NOMO-1 treated with DMSO at 0.1 percent for 48 hours (cell line): ENCODE data around the gene FAM228A.
"Not testable (repeated sequence)": the region's sequence is repeated elsewhere in the genome, so short reads cannot be mapped to it uniquely, and the experiment has no call there.

Source experiments
- DNase-seq: peaks from one replicate; lab custom pipeline; 2025; ENCODE audit not compliant: unreplicated experiment; lab: John Stamatoyannopoulos, UW

The FAM228A gene

DNA sequence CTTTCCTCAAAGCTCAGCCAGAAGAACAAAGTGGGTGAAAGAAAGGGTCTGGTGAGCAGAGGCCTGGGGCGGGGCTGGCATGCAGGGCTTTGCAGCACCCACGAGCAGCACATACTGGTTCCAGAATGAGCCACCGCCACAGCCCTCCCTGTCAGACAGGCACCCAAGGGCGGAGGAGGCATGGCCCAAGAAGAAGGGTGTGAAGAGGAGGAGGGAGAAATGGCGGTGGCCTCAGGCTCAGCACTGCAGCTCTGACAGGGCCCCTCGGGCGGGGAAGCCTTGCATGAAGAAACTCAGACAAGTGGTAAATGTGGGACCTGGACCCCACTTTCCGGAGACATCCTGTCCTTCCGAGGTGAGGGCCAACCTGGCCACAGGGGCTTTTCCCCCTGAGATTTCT, 15.7 kb downstream of the FAM228A start:
- no peak for DNase-seq

DNA sequence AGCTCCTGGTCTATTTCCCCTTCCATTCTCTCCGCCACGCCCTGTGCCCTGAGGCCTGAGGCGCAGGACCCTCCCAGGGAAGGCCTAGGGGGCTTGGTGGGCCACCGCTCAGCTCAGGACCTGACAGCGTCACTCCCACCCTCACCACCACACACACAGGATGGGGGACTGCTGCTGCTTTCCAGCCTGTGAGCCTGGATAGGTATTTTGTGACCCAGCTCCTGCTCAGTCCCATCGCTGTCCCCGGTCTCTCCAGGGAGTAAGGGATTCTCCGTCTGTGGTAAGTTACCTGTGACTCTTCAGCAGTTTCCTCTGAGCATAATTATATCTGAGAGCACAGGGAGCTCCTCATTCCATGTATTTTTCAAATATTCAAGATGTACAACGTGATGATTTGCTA, 16.3 kb downstream of the FAM228A start:
- no peak for DNase-seq

DNA sequence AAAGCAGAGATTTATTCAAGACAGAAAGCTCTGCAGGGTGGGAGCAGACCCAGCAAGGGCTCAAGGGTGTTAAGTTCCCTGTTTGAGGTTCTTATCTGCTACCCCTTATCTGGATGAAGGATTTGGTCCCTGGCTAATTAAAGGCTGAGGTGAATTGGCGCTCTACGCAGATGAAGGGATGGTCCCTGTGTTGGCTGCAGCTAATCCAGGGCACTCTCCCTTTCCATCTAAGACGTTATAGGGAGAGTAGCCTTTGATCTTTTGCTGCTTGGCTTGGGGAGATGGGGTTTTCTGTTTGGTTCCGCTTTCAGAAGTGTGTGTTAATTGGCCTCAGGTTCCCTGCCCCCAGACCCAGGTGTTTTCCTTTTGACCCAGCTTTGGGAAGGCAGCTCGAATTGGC, 17.0 kb downstream of the FAM228A start:
- DNase-seq = no peak

DNA sequence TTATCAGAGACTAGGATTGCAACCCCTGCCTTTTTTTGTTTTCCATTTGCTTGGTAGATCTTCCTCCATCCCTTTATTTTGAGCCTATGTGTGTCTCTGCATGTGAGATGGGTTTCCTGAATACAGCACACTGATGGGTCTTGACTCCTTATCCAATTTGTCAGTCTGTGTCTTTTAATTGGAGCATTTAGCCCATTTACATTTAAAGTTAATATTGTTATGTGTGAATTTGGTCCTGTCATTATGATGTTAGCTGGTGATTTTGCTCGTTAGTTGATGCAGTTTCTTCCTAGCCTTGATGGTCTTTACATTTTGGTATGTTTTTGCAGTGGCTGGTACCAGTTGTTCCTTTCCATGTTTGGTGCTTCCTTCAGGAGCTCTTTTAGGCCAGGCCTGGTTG, 22.4 kb downstream of the FAM228A start:
- DNase-seq = not testable (repeated sequence)

DNA sequence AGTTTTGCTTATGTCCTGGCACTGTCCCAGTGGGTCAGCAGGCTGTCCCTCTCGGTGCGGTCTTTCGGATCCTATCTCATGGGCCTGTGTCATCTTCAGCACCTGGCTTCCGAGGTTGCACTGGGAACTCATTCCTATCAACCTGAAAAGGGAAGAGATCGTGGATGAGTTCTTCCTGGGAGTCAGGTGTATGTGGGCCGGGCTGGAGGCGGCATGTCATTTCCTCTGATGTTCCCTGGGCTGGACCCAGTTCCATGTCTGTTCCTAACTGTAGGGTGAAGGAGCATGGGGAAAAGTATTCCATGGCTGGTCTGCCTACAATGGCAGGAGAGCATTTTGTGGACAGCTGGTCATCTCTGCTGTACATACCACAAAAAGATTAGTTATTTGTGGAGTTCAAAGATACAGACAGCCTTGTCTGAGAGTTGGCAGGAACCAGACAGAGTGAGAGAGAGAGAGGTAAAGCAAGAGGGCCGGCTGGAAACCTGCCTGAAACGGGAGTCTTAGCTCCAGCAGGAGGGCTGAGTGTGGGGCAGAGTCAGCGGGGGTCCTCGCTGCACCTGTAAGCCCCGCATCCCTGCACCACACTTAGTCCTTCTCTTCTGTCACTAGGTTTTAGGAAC, 25.2 kb downstream of the FAM228A start:
- DNase-seq = no peak

DNA sequence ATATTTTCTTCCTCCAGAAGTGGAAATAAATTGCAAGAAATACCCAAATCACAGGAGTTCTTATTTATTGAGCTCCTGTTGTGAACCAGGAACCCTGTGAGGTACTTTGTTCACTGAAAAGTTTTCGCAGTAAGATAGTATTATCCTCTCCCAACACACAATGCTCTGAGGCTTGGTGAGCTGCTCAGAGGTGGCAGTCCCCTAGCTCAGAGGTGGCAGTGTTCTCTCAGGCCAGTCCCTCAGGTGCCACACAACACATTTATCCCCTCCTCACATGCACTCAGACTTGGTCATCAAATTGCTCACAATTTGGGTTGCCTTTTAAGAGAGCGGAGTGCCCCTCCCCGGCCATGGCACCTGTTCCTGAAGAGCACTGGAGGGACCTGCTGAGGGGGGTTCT, 25.9 kb downstream of the FAM228A start:
- DNase-seq = no peak

DNA sequence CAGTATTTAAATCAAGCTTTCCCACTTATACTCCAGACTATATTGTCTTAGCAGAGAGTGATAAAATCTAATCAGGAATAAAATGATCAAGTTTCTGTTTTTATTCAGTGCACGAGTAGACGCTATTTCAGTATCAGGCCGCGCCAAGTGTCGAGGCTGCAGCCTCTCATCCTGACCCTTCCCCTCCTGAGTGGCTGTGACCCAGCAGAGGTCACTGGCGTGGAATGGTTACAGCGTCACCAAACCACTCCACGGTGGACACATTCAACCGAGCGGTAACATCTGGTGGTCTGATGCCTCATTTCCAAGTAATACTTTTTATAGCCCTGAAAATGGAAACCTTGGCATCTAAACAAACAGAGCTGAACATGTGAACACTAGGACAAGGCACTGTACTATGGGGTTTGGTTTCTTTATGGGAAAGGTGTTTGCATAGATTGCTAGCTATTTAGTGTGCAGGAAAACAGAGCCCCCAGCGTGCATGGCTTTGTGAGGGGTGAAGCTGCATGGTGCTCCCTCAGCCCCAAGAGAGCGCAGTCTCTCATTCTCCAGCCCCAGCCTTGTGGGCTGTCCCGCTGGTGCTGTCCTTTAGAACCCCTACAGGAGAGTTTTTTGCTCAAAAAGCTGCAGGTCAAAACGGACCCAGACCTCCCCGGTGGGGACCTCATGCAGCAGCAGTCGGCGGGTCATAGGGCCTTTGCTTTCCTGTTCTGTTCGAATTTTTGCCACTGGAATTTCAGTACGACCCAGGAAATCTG, 28.4 kb downstream of the FAM228A start:
- no peak for DNase-seq

DNA sequence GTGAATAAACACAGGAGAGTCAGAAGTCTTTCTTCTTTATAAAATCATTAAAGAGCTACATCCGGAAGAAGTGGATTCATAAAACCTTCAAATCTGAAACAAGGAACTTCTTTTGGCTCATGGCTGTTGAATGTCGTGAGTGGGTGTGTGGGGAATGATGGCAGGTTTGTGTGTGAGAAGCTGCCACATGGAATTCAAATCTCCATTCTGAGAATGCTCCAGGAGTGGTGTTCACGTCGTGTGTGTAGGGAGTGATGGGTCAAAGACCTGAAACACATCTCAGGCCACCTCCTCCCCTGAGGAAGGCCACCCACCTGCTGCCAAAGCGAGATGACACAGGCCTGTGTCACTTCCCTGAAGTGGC, 28.9 kb downstream of the FAM228A start:
- DNase-seq = no peak

DNA sequence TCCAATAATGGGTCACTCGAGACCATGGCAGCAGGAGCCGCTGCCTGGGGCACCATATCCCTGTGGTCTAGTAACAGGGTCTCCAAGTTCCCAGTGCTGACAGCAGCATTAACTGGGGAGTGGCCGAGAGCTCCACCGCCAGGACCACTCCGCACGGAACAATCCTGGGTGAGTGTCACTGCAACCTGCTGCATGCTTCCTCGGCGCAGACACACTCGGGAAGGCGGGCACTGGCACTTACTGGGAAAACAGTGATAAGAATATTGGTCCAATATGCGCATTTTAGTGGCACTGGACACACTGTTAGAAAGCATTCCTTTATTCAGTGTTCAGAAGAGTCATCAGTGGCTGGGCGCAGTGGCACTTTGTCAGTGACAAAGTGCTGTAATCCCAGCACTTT, 29.7 kb downstream of the FAM228A start:
- DNase-seq = no peak

DNA sequence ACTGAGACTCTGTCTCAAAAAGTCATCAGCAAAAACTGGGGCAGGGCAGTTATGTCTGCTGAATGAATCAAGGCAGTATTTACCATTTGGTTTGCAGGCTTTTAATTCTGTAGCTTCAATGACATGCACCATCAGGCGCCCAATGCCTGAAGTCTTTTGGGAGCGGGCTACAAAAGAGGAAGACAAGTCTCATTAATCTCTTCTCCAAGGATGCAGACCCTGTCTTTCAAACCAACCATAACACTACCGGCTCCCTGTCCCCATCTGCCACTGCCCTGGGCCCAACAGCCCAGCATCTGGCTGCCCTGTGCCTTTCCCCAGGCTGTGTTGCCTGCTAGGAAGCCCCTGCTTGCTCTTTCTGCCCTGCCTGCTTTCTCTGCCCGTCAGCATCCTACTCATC, 30.3 kb downstream of the FAM228A start:
- DNase-seq = no peak

DNA sequence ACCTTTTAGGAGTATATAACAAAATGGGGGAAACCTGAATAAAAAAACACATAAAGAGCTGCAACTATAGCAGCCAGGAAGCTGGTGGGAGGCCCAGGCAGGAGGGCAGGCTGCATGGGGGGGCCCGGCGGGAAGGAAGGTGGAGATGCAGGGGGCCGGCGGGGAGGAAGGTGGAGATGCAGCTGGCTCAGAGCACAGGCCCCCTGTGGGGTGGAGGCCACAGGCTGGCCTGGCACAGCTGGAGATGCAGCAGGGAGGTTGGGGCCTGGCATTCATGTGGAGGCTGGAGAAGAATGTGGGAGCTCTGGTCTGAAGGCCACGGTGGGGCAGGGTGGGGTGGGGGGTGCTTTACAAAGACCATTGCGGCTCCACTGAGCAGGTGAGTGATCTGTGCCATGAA, 31.4 kb downstream of the FAM228A start:
- no peak for DNase-seq

DNA sequence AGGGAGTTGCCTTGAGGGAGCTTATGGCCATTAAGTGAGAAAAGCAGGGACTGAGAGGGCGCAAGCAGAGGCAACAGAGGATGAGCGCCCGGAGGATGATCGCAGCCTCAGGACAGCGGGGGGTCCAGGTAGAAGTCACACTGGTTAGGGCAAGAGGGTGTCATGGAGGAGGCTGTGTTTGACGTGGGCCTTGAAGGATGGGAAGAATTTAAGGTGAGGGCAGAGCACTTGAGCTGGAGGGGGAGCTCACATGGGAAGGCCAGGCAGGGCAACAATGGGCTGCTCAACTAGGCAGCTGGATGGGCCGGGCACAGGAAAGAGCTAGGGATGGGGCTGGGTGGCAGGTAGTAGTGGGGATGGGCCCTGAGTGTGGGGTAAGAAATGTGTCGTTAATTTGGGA, 31.9 kb downstream of the FAM228A start:
- no peak for DNase-seq

DNA sequence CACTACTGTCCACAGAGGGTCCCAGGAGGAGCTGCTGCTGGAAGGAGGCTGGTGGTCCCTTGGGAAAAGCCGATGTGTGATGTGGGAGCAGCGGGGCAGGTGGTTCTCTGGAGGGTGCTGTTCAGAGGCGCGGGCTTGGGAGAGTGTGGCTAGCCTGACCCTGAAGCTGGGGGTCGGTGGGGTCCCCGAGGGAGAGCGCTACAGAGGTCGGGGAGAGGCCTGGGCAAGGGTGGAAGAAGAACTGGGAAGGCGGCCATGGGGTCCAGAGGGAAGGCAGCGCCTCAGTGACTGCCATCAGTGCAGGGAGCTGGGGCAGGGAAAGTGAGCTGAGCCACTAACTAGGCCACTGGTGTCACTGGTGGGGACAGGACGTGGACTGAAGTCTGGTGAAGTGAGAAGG, 32.5 kb downstream of the FAM228A start:
- no peak for DNase-seq

DNA sequence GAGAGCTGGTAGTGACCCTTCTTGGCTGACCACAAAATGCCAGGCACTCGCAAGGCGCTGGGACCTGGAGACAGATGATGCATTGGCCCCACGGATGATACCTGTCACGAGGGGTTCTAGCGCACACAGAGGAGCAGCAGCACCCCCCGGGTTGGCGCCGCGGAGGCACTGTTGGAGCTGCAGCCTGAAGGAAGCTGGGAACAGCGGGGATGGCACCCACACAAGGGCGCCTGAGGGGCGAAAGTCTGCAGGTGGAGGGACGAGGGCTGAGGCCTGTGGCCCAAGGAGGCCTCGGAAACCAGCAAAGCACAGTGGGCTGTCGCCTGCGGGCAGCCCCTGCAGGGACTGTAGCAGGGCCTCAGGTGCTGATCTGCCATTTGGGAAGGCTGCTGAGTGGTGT, 33.6 kb downstream of the FAM228A start:
- DNase-seq = no peak

DNA sequence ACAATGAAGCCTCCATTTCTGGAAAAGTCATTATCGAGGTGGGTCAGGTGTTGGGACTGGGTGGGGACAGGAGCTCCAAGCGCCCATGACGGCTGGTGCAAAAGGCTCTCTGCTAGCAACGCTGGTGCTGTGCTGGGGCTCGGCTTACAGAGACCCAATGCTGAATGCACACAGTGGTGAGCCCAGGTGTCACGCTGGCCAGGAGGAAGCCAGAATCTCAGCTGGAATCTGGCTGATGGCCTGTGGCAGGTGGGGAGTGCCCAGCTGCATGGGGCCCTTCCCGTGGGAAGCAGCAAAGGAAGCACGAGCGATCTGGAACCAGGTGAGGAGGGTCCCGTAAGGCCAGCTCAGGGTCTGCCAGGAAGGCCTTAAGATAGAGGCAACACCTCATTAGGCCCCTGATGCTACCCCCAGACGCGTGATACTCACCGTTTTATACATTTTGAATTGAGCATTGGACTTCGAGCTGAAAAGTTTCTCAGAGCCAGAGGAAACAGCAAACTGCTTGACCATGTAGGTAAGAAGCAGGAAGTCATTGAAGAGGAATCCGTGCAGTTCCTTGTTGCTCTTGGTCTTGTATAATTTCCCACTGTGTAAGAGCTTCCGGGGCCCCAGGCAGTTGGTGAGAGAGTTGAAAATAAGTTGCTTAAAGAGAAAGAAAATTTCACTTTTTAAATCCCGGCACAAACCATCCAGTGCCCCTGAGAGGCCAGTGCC, 34.7 kb downstream of the FAM228A start:
- no peak for DNase-seq

DNA sequence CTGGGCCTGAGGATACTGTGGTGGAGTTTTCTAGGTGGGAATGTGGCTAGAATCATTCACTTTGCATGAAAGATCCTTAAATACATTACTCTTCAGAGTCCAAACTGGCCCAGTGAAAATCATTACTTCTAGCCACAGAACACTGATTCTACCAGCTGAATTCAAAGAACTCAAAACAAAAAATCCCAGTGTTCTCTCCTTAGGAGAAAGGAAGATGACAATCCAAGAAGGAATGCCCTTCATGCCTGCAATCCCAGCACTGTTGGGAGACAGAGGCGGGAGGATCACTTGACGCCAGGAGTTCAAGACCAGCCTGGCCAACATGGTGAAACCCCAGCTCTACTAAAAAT, 35.2 kb downstream of the FAM228A start:
- no peak for DNase-seq

DNA sequence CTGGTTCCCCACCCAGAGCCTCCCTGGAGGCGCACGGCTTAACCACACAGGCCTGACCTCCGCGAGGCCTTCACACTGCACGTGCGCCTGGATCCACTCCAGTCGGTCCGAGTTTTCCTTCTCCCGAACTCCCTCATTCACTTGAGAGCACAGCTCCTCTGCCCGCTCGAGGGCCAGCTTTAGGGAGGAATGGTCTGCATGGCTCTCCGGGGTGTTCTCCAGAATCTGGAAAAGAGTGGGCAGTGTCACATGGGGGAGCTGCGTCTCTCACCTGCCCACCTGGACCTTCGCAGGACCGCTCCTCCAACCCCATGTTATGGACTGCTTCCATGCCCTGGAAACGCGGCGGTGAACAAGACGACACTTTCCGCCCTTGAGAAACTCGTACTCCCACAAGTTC, 35.9 kb downstream of the FAM228A start:
- no peak for DNase-seq

DNA sequence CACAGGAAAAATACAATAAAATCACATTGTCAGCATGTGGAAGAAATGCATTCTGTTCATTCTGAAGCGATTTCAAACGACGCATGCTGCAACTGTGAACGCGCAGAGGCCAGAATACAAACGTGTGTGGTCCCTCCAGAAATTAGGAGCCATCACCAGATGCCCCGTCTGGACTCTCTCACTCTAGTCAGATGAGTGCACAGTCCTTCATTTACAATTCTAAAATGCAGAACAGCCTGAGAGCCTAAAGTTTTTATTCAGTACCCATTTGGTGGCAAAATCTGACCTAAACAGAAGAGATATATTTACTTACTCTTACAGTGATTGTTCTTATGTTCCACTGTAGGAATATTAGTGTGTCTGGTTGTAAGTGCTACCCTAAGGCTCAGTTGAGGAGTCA, 36.6 kb downstream of the FAM228A start:
- DNase-seq = no peak

DNA sequence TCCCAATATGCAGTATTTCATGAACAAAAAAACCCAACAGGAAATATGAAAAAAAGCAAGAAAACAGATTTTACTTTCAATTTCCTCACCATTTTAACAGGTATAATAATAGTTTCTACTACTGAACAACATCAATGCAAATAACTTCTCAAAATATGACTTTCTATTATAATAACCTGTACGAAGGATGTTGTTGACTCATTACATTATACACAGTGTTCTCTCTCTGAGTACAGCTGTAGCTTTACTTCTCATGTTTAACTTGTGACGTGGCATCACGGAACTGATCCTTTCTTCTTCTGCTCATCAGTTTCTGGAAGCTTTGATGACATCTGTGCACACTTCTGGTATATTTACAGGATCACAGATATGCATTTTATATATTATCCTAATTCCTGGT, 40.0 kb downstream of the FAM228A start:
- no peak for DNase-seq

DNA sequence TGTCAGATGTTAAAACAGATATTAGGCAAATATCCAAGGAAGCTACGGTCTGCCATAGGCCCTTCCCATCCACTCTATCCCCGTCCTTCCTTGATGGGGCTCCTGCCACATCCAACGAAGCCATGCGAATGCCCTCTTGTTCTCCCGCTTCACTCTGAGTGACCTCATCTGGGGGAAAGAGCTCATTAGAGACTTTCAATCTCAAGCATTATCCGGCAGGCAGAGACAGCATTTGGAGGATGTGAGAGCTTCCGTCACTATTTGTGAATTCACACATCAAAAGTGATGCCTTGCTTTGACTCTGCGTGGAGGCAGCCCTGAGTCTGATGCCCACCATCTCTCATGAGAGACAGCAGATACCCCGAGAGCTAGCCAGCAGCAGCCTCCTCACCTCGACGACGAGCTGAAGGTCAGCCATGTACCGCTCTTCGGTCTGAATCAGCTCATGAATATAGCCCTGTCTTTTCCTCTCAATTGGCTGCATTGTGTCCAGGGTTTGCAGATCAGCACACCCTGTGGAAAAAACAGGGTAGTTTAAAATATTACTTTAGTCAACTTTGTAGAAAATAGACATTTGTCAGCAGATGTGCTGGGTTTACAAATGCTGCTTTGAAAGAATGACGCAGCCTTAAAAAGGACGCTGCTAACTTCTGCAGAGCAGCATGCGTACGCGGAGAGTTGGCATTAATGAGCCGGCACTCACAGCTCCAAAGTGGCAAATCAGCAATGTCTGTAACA, 45.9 kb downstream of the FAM228A start:
- DNase-seq = no peak

DNA sequence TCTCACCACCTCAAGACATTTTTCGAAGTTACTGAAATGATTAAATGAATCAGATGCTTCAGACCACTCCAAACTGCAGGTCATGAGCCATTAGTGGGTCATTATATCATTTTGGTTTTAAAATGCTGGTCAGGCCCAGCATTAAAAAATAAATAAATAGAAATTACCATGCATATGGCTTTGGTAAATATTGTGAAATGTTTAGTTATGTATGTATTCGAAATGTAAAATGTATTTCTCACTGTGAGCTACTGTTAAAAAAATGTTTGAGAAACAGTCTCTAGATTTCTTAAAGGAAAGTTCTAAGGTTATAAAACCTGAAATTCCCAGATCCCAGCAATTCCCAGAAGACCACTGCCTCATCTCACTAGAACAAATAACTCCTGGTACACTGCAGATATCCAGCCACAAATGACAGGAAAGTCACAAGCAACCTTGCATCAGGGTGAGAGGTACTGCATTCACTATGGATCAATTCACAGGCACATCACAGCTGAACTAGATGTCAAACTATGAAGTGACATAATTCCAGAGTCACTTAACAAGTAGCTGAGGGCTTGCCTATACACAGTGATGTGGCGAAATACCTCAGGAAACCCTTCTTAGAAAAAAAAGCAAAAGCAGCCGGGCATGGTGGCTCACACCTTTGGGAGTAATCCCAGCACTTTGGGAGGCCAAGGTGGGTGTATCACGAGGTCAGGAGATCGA, 46.6 kb downstream of the FAM228A start:
- DNase-seq = no peak
